ENCODE data around the gene RBM12.

Gene RBM12

GRCh38 chr20:35704514-35705261 lies 40.0 kb upstream of the RBM12 start:
- Histone ChIP-seq H2AFZ (ENCODE audit: low read length) (no peak overlapping the region), H3F3A (ENCODE audit: insufficient read depth, low read length) (peaks cover 57% of the 10 kb centered on the region), H3K9ac (ENCODE audit: low read length) (no peak overlapping the region), H3K36me3 (ENCODE audit: insufficient read depth, low read length) (peaks cover 88% of the 10 kb centered on the region), H3K27me3 (ENCODE audit: insufficient read depth, low read length) (no peaks in the 10 kb centered on the region), H3K4me2 (ENCODE audit: low read length) (no peak overlapping the region), H3K4me3 (ENCODE audit: low read depth, low read length, poor library complexity, severe bottlenecking) (no peak overlapping the region), H3K9me2 (ENCODE audit: low read depth, low read length) (no peaks in the 10 kb centered on the region), H3K9me3 (ENCODE audit: low read length) (no peaks in the 10 kb centered on the region), H4K20me1 (ENCODE audit: insufficient read depth, low read length) (no peaks in the 10 kb centered on the region), H3K27ac (ENCODE audit: low read depth, low read length, poor library complexity, severe bottlenecking) (no peak overlapping the region), H3K79me2 (ENCODE audit: insufficient read depth, low read length) (peaks cover 5% of the 10 kb centered on the region; the same call in 1 of the 2 replicates), H3K4me1 (ENCODE audit: insufficient read depth, low read length, severe bottlenecking) (peaks cover 15% of the 10 kb centered on the region)
- TF ChIP-seq EZH2 (IDR thresholded peaks at IDR 0.05; ENCODE audit: borderline replicate concordance, low read length) (no peak), CTCF (IDR thresholded peaks at IDR 0.05; ENCODE audit: low read length) (no peak)

- Histone ChIP-seq H3K9me3 (ENCODE audit: low read length) (no peaks in the 10 kb centered on the region), H3K4me3 (ENCODE audit: low read depth, low read length, poor library complexity, severe bottlenecking) (no peak overlapping the region), H3K79me2 (ENCODE audit: insufficient read depth, low read length) (no peaks in the 10 kb centered on the region; the same call in 1 of the 2 replicates), H3K36me3 (ENCODE audit: insufficient read depth, low read length) (peaks cover 72% of the 10 kb centered on the region), H3F3A (ENCODE audit: insufficient read depth, low read length) (peaks cover 46% of the 10 kb centered on the region), H4K20me1 (ENCODE audit: insufficient read depth, low read length) (no peaks in the 10 kb centered on the region), H3K27me3 (ENCODE audit: insufficient read depth, low read length) (no peaks in the 10 kb centered on the region), H2AFZ (ENCODE audit: low read length) (no peak overlapping the region), H3K9me2 (ENCODE audit: low read depth, low read length) (no peaks in the 10 kb centered on the region), H3K4me1 (ENCODE audit: insufficient read depth, low read length, severe bottlenecking) (peaks cover 21% of the 10 kb centered on the region), H3K27ac (ENCODE audit: low read depth, low read length, poor library complexity, severe bottlenecking) (no peak overlapping the region), H3K4me2 (ENCODE audit: low read length) (no peak overlapping the region), H3K9ac (ENCODE audit: low read length) (no peak overlapping the region)
- TF ChIP-seq EZH2 (IDR thresholded peaks at IDR 0.05; ENCODE audit: borderline replicate concordance, low read length) (no peak), CTCF (IDR thresholded peaks at IDR 0.05; ENCODE audit: low read length) (no peak)
These were observed 38.4 kb upstream of the RBM12 start for GRCh38 chr20:35702824-35703695.

- Histone ChIP-seq H3F3A (ENCODE audit: insufficient read depth, low read length) (peaks cover 44% of the 10 kb centered on the region), H3K4me1 (ENCODE audit: insufficient read depth, low read length, severe bottlenecking) (peaks cover 29% of the 10 kb centered on the region), H3K79me2 (ENCODE audit: insufficient read depth, low read length) (no peaks in the 10 kb centered on the region; the same call in 1 of the 2 replicates), H3K27me3 (ENCODE audit: insufficient read depth, low read length) (no peaks in the 10 kb centered on the region), H4K20me1 (ENCODE audit: insufficient read depth, low read length) (no peaks in the 10 kb centered on the region), H3K9me2 (ENCODE audit: low read depth, low read length) (no peaks in the 10 kb centered on the region), H2AFZ (ENCODE audit: low read length) (no peak overlapping the region), H3K4me2 (ENCODE audit: low read length) (no peak overlapping the region), H3K36me3 (ENCODE audit: insufficient read depth, low read length) (peaks cover 64% of the 10 kb centered on the region), H3K4me3 (ENCODE audit: low read depth, low read length, poor library complexity, severe bottlenecking) (no peak overlapping the region), H3K9ac (ENCODE audit: low read length) (no peak overlapping the region), H3K9me3 (ENCODE audit: low read length) (no peaks in the 10 kb centered on the region), H3K27ac (ENCODE audit: low read depth, low read length, poor library complexity, severe bottlenecking) (no peak overlapping the region)
- TF ChIP-seq EZH2 (IDR thresholded peaks at IDR 0.05; ENCODE audit: borderline replicate concordance, low read length) (no peak), CTCF (IDR thresholded peaks at IDR 0.05; ENCODE audit: low read length) (no peak)
These were observed 37.5 kb upstream of the RBM12 start for GRCh38 chr20:35702051-35702823.
